HG03097 (cell line): Measurements from ENCODE around the gene PSEN1.
"Not testable (repeated sequence)": the region's sequence is repeated elsewhere in the genome, so short reads cannot be mapped to it uniquely, and the experiment has no call there.

ENCODE experiments used
- ATAC-seq: cut with Tn5 transposase; IDR thresholded peaks from one replicate; pipeline ENCODE4 v1.9.1; 2021; ENCODE audit not compliant: unreplicated experiment, low FRiP score

PSEN1 gene

DNA sequence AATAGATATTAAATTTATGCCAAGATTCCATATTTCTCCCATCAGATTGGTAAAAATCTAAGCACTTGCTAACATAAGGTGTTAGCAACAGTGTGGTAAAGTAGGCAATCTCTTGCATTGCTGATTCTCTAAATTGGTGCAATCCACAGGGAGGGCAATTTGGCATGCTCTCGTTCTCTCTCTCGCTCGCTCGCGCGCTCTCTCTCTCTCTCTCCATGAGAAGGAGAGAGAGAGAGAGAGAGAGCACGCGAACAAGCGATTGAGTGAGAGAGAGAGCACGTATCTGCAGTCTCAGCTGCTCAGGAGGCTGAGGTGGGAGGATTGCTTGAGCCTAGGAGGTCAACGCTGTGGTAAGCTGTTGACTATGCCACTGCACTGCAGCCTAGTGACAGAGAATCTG lies 25.9 kb downstream of the PSEN1 start:
- ATAC-seq: no peak

GRCh38 chr14:73166399-73166798 lies 30.1 kb downstream of the PSEN1 start:
- no peak for ATAC-seq

- no peak for ATAC-seq
These were observed 31.4 kb downstream of the PSEN1 start for GRCh38 chr14:73167727-73168126.

GRCh38 chr14:73168274-73168673 lies 32.0 kb downstream of the PSEN1 start:
- ATAC-seq: no peak

DNA sequence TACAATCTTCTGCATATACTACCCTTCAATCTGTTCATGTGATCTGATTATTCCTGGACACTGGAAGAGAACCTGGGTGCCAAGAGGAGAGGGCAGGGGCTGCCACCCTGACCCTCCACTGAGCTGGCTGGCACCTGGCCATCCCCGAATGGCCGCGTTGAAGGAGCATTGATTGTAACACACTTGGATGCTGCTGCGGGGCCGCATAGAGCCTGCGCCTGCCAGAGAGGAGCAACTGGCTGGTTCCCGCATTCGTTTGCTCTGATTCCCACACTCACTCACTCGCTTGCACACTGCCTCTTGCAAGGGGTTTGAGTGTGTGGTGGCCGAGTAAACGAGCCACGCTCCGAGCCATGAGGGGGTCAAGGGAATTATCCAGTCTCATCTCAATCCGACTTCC lies 32.4 kb downstream of the PSEN1 start:
- ATAC-seq: no peak

DNA sequence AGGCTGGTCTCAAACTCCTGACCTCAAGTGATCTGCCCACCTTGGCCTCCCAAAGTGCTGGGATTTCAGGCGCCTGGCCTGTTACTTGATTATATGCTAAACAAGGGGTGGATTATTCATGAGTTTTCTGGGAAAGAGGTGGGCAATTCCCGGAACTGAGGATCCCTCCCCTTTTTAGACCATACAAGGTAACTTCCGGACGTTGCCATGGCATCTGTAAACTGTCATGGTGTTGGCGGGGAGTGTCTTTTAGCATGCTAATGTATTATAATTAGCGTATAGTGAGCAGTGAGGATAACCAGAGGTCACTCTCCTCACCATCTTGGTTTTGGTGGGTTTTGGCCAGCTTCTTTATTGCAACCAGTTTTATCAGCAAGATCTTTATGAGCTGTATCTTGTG lies 33.5 kb downstream of the PSEN1 start:
- ATAC-seq: not testable (repeated sequence)

DNA sequence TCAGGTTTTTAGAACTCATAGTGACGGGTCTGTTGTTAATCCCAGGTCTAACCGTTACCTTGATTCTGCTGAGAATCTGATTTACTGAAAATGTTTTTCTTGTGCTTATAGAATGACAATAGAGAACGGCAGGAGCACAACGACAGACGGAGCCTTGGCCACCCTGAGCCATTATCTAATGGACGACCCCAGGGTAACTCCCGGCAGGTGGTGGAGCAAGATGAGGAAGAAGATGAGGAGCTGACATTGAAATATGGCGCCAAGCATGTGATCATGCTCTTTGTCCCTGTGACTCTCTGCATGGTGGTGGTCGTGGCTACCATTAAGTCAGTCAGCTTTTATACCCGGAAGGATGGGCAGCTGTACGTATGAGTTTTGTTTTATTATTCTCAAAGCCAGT lies 34.4 kb downstream of the PSEN1 start:
- ATAC-seq: no peak

DNA sequence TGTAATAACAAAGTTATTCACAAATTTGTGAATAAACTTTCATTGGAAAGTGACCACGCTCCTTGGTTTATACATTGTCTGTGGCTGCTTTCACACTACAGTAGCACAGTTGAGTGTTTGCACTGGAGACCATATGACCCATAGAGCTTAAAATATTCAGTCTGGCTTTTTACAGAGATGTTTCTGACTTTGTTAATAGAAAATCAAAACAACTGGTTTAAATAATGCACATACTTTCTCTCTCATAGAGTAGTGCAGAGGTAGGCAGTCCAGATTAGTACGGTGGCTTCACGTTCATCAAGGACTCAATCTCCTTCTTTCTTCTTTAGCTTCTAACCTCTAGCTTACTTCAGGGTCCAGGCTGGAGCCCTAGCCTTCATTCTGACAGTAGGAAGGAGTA lies 36.2 kb downstream of the PSEN1 start:
- no peak for ATAC-seq

- no peak for ATAC-seq
These were observed 36.9 kb downstream of the PSEN1 start for GRCh38 chr14:73173092-73173735.

- no peak for ATAC-seq
These were observed 40.4 kb downstream of the PSEN1 start for GRCh38 chr14:73176685-73177084.

- no peak for ATAC-seq
These were observed 44.1 kb downstream of the PSEN1 start for GRCh38 chr14:73180385-73180805.

DNA sequence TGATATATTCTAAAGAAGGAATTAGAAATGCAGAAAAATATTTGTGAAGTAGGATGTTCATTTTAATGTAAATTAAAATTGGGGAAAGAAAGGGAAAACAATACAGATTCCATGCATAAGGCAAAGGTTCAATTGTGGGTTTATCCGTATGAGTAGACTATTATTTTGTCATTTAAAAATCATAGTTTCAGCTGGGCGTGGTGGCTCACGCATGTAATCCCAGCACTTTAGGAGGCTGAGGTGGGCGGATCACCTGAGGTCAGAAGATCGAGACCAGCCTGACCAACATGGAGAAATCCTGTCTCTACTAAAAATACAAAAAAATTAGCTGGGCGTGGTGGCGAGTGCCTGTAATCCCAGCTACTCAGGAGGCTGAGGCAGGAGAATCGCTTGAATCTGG lies 44.7 kb downstream of the PSEN1 start:
- ATAC-seq: not testable (repeated sequence)

GRCh38 chr14:73188501-73188911 lies 52.2 kb downstream of the PSEN1 start:
- no peak for ATAC-seq

GRCh38 chr14:73189651-73190050 lies 53.3 kb downstream of the PSEN1 start:
- ATAC-seq: no peak

DNA sequence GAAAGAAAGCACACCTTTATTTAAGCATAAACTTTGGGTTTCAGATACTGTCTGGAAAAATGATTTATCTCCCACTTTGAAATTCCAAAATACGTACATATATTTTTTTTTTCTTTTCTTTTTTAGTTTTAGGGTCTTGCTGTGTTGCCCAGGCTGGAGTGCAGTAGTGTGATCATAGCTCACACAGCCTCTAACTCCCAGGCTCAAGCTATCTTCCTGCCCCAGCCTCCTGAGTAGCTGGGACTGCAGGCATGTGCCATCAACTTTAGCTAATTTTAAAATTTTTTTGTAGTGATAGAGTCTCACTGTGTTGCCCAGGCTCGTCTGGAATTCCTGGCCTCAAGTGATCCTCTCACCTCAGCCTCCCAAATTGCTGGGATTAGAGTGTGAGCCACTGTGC lies 55.1 kb downstream of the PSEN1 start:
- ATAC-seq: no peak

DNA sequence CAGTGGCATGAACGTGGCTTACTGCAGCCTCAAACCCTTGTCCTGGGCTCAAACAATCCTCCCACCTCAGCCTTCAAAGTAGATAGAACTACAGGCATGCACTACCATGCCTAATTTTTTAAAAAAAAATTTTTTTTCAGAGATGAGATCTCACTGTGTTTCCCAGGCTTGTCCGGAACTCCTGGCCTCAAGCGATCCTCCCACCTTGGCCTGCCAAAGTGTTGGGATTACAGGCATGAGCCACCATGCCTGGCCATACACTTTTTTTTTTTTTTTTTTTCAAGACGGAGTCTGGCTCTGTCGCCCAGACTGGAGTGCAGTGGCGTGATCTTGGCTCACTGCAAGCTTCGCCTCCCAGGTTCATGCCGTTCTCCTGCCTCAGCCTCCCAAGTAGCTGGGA lies 58.0 kb downstream of the PSEN1 start:
- ATAC-seq: not testable (repeated sequence)

GRCh38 chr14:73198253-73198652 lies 61.9 kb downstream of the PSEN1 start:
- ATAC-seq: no peak

- no peak for ATAC-seq
These were observed 67.2 kb downstream of the PSEN1 start for GRCh38 chr14:73203527-73203926.

DNA sequence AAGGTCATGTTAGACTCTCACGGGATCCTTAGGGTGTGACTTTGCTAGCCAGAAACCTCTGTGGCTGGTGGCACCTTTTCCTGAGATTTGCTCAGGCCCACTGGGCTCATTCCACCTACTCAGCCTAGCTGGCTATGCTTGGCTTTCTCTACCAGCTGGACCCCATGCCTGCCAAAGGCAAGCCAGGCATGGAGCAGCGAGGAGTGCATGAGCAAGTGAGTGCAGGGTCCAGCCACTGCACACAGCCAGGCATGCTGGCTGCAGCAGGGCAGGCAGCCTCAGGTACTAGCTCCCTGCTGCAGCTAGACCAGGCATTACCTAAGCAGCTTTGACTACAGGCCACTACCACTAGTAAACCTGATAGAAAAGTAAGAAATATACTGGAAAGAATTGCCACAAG lies 71.3 kb downstream of the PSEN1 start:
- ATAC-seq: no peak

GRCh38 chr14:73208390-73208789 lies 72.1 kb downstream of the PSEN1 start:
- ATAC-seq: no peak

DNA sequence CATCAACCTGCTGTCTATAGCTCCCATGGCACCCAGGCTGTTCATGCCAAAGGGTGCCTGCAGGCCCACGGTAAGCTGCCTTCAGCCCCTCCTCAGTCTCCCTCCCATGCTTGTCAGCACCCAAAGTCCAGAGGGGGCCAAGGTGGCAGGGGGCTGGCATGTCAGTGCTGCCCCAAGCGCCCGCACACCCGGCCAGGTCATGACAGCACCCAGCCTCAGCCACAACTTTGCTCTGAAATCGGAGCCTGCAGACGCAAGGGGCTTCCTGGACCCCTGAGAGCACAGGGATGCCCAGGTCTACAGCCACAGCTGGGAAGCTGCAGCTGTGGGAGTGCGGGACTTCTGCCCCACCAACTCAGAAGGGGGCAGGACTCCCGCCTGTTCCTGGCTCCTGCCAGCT lies 72.5 kb downstream of the PSEN1 start:
- ATAC-seq: no peak

DNA sequence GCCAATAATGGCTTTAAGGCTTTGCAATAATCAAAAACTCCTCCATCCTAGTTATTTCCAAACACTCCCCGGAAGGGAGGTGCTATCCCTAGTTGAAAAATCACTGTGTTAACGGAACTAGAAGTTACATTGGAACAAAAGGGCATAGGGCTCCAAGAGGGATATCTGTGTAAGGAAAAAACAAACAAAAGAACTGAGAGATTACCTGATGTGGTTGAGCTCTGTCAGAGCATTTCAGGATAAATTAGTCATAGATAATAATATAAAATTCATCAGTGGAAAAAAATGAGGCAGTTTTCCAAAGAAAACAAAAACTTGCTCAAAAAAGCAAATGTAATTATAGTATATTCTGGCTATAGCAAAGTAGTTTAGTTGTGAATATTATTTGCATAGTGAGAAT lies 73.6 kb downstream of the PSEN1 start:
- no peak for ATAC-seq
